ENCODE measurements around the gene UMAD1. TPM values are rescaled to one million over a fixed set of nuclear protein-coding genes. Genes with fewer than 3 reads are reported as not detected.
A peak's percentile ranks its signal among the peaks of the same experiment; 100 is the strongest.

Gene UMAD1
- total RNA-seq, 4 donors from 2014 or later: 1.3 to 32.9 (median 15.3) TPM

DNA sequence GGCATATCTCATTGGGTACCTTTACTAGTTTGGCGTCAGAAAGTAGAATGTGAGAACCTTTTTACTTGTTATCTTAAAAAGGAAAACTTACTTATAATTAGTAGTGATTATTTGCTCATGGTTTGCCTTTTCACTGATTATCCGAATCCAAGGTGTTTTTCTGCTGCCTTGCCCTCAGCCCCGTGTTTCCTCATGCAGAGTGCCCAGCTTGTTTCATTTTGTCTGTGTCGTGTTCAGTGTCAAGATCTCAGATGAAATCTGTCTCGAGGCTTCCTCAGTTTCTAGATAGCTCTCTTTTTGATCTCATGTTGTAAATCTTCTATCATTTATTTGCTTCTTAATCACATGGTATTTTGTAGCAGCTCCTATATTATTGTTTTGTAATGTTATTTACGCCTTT is 47.8 kb downstream of the UMAD1 start:
- no peak for TF ChIP-seq POLR2A (IDR thresholded peaks at IDR 0.05)
- TF ChIP-seq, protein P1, sequence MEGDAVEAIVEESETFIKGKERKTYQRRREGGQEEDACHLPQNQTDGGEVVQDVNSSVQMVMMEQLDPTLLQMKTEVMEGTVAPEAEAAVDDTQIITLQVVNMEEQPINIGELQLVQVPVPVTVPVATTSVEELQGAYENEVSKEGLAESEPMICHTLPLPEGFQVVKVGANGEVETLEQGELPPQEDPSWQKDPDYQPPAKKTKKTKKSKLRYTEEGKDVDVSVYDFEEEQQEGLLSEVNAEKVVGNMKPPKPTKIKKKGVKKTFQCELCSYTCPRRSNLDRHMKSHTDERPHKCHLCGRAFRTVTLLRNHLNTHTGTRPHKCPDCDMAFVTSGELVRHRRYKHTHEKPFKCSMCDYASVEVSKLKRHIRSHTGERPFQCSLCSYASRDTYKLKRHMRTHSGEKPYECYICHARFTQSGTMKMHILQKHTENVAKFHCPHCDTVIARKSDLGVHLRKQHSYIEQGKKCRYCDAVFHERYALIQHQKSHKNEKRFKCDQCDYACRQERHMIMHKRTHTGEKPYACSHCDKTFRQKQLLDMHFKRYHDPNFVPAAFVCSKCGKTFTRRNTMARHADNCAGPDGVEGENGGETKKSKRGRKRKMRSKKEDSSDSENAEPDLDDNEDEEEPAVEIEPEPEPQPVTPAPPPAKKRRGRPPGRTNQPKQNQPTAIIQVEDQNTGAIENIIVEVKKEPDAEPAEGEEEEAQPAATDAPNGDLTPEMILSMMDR (IDR thresholded peaks at IDR 0.05): no peak
- no peaks in the 10 kb centered on the region for H3K36me3 ChIP-seq
- no peaks in the 10 kb centered on the region for H3K4me1 ChIP-seq
- DNase-seq: no peak
- no peaks in the 10 kb centered on the region for H3K27me3 ChIP-seq
- peak overlapping the region in 1 of 2 donors; percentile 33 for H3K27ac ChIP-seq
- H3K4me3 ChIP-seq: no peak overlapping the region
- intact Hi-C loops (cut with DNase I; ENCODE audit: low total_unique reads): no loop called here
- H3K9me3 ChIP-seq: no peaks in the 10 kb centered on the region

DNA sequence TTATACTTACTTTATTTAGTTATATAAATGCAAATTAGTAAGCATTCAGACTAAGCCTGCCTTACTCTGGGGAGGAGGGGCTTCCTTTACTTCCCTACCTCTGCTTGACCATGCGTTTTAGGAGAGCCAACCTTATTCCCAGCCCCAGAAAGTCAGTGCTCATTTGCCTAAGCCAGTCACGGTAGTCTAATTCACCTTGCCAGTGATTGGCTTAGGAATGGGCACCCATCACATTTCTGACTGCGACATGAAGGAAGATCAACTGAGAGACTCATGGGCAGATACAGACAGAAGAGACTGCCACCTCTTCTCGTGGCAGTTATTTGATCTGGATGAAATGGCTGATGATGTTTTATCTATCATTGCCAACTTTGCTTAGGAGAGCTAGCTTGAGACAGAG is 48.4 kb downstream of the UMAD1 start:
- no peaks in the 10 kb centered on the region for H3K27me3 ChIP-seq
- H3K4me1 ChIP-seq: no peaks in the 10 kb centered on the region
- no peak for DNase-seq
- intact Hi-C loops (cut with DNase I; ENCODE audit: low total_unique reads): no loop called here
- H3K27ac ChIP-seq: peak overlapping the region in 1 of 2 donors; percentile 33
- no peak for TF ChIP-seq POLR2A (IDR thresholded peaks at IDR 0.05)
- TF ChIP-seq, protein P1 (IDR thresholded peaks at IDR 0.05): no peak
- no peaks in the 10 kb centered on the region for H3K36me3 ChIP-seq
- H3K9me3 ChIP-seq: no peaks in the 10 kb centered on the region
- H3K4me3 ChIP-seq: no peak overlapping the region

DNA sequence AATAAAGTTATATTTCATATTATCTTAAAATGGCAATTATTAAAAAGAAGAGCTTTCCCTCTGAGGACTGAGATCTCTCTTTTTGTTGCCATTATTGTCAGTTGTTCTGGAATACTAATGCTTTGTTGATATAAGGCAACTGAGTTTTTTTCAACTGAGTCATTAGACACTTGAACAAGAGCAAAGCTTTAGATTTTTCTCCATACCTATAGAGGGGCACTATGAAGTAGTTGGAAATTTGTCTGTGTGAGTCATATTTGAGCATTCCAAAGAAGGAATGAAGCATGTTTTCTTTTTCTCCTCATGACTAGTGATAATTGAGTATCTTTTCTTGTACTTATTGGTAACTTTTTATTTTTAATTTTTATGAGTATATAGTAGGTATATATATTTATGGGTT is 53.3 kb downstream of the UMAD1 start:
- no peak for DNase-seq
- TF ChIP-seq POLR2A (IDR thresholded peaks at IDR 0.05): no peak
- TF ChIP-seq, protein P1 (IDR thresholded peaks at IDR 0.05): no peak
- intact Hi-C loops (cut with DNase I; ENCODE audit: low total_unique reads): no loop called here
- Histone ChIP-seq H3K27ac (no peak overlapping the region), H3K36me3 (no peaks in the 10 kb centered on the region), H3K4me1 (peaks cover 0 to 13% of the 10 kb centered on the region in 2 donors), H3K9me3 (no peaks in the 10 kb centered on the region), H3K4me3 (no peak overlapping the region), H3K27me3 (no peaks in the 10 kb centered on the region)

DNA sequence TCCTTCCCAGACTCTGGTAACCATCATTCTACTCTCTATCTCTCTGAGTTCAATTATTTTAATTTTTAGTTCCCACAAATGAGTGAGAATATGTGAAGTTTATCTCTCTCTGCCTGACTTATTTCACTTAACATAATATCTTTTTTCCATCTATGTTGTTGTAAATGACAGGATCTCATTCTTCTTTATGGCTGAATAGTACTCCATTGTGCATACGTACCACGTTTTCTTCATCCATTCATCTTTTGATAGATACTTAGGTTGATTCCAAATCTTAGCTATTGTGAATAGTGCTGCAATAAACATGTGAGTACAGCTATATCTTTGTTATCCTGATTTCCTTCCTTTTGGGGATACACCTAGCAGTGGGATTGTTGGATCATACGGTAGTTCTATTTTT is 54.0 kb downstream of the UMAD1 start:
- TF ChIP-seq, protein P1 (IDR thresholded peaks at IDR 0.05): no peak
- no peak for TF ChIP-seq POLR2A (IDR thresholded peaks at IDR 0.05)
- no peaks in the 10 kb centered on the region for H3K36me3 ChIP-seq
- H3K4me1 ChIP-seq: peaks cover 0 to 13% of the 10 kb centered on the region in 2 donors
- no peaks in the 10 kb centered on the region for H3K27me3 ChIP-seq
- DNase-seq: no peak
- H3K9me3 ChIP-seq: no peaks in the 10 kb centered on the region
- no peak overlapping the region for H3K4me3 ChIP-seq
- peak overlapping the region; percentile 50 to 62 for H3K27ac ChIP-seq
- intact Hi-C loops (cut with DNase I; ENCODE audit: low total_unique reads): no loop called here

DNA sequence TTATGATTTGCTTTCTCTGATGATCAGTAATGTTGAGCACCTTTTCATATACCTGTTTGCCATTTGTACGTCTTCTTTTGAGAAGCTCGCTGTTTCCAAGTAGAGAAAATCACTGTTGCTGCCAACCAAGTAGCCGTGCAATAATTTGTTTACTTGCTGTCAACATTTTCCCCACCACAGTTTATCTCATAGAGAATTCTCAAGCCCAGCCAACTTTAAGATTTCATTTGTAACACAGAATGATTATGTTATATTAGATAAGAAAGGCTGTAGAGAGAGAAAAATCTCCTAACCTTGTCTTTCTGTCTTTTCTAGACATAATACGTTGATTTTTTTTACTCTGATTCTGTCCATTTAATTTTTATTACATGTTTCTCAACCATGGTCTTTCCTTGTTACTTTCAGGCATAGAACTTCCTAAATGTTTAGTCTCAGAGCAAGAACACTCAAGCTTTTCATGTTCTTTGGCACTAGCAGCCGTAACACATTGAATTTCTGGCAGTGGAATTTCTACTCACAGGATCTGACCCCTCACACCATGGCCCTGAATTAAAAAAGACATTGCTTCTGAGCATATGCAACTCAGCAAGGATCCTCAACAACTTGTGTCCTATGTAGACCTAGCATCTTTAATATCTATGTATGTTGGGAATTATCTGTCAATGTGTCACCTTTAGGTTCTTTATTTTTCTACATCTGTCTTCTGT is 54.7 kb downstream of the UMAD1 start:
- peaks cover 0 to 13% of the 10 kb centered on the region in 2 donors for H3K4me1 ChIP-seq
- H3K27ac ChIP-seq: peak overlapping the region; percentile 50 to 62
- intact Hi-C loops (cut with DNase I; ENCODE audit: low total_unique reads): no loop called here
- TF ChIP-seq POLR2A (IDR thresholded peaks at IDR 0.05): no peak
- TF ChIP-seq, protein P1 (IDR thresholded peaks at IDR 0.05): no peak
- H3K27me3 ChIP-seq: no peaks in the 10 kb centered on the region
- no peak for DNase-seq
- no peak overlapping the region for H3K4me3 ChIP-seq
- H3K9me3 ChIP-seq: no peaks in the 10 kb centered on the region
- H3K36me3 ChIP-seq: no peaks in the 10 kb centered on the region
